Effector CD4-positive, alpha-beta T cell (primary cell): ENCODE results near the gene CFD.
"Not testable (repeated sequence)": the region's sequence is repeated elsewhere in the genome, so short reads cannot be mapped to it uniquely, and the experiment has no call there.

Experiments
- DNase-seq: peaks from one replicate; pipeline ENCODE4 v3.0.0-alpha.2; 2020

Gene CFD

GRCh38 chr19:825897-826644, 33.4 kb upstream of the CFD start:
- DNase-seq = no peak

- DNase-seq = no peak
These were observed 32.2 kb upstream of the CFD start for GRCh38 chr19:827314-827709.

GRCh38 chr19:827710-828321, 31.6 kb upstream of the CFD start, which contains the start of gene AZU1:
Gene AZU1 (plus strand): TSS chr19:827837. CDS start chr19:827847, 10 bp downstream.
- no peak for DNase-seq

GRCh38 chr19:829129-829758, 30.2 kb upstream of the CFD start:
- DNase-seq = no peak

- DNase-seq = no peak
These were observed 27.8 kb upstream of the CFD start for GRCh38 chr19:831407-832369.

GRCh38 chr19:834216-834615, 25.2 kb upstream of the CFD start:
- DNase-seq = no peak

GRCh38 chr19:835210-835810, 24.2 kb upstream of the CFD start:
- DNase-seq = no peak

GRCh38 chr19:840519-841206, 18.8 kb upstream of the CFD start, which contains the start of gene PRTN3:
Gene PRTN3 (plus strand): TSS chr19:840999. CDS start chr19:841009, 10 bp downstream.
- DNase-seq = no peak

GRCh38 chr19:842802-843179, 16.7 kb upstream of the CFD start:
- not testable (repeated sequence) for DNase-seq

GRCh38 chr19:843180-843835, 16.2 kb upstream of the CFD start:
- no peak for DNase-seq

GRCh38 chr19:843836-844545, 15.5 kb upstream of the CFD start:
- DNase-seq = no peak

- no peak for DNase-seq
These were observed 14.9 kb upstream of the CFD start for GRCh38 chr19:844546-844971.

GRCh38 chr19:845707-846521, 13.6 kb upstream of the CFD start:
- DNase-seq = no peak

- DNase-seq = no peak
These were observed 11.0 kb upstream of the CFD start for GRCh38 chr19:848386-848921.

- DNase-seq = not testable (repeated sequence)
These were observed 10.3 kb upstream of the CFD start for GRCh38 chr19:849195-849594.

- DNase-seq = no peak
These were observed 9.1 kb upstream of the CFD start for GRCh38 chr19:850221-850978.

GRCh38 chr19:850979-851335, 8.5 kb upstream of the CFD start:
- DNase-seq = no peak
